HG02798 (cell line): ENCODE measurements around the gene GSTM3.
"Not testable (repeated sequence)": the region's sequence is repeated elsewhere in the genome, so short reads cannot be mapped to it uniquely, and the experiment has no call there.

Source experiments
- ATAC-seq: cut with Tn5 transposase; IDR thresholded peaks from one replicate; pipeline ENCODE4 v1.9.1; 2021; ENCODE audit warnings: mild to moderate bottlenecking; ENCODE audit not compliant: unreplicated experiment, poor library complexity

The GSTM3 gene

DNA sequence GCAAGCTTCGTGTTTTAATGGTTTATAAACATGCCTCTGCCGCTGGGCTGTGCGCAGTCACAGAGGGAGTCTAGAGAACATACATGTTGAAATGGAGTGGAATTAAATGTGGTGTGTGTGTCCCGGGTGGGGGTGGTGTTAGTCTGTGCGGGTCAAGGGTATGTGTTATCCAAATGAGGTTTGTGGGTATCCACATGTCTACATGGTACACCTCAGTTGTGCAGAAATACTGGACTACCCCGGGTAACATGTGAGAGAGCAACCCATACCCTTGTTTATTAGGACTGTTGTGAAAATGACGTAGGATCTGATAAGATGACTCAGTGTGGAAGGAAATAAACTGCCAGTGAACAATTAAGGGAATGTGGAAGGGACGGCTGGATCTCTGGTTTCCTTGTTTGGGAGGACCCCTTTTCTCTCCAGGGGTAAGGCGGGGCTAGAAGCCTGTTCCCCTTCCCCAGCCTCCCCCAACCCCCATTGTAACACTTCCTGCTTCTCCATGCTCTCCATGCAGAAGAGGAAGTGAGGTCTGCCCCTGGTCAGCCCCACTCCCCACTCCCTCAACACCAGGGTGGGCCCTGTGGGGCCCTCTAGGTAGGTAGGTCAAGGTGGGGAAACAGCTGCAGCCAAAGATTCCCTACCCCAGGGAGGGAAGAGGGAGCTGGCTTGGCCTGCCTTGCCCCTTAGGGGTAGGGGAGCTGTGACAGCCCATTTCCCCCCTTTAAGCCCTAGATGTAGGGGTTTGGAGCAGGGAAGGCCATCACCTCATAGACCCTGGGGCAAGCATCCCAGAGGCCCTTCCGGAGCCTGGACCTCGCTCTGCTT is 22.2 kb upstream of the GSTM3 start:
- no peak for ATAC-seq

DNA sequence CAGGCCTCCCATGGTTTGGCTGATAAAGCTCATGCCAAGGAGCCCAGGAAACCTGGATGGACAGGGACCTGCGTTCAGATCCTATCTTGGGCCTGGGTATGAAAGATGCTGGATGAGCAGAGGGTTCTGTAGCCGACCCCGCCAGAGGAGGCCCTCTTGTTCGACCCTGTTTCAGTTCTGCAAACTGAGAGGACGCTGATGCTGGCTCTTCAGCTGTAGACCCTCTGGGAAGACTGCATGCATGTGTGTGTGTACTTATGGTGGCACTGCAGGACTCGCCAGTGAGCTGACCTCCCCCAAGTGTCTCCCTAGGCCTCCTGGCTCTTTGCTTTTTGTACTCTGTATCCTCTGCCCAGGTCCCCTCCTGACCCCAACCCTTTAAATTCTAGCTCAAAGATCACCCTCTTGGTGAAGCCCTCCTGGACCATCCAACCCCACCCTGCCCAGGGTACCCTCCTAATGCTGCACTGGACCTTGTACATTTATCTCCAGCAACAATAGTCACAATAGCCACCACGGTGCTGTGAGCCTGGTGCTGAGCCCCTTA is 21.3 kb upstream of the GSTM3 start:
- ATAC-seq = no peak

GRCh38 chr1:109761227-109762038 is 20.6 kb upstream of the GSTM3 start:
- ATAC-seq = no peak

GRCh38 chr1:109760581-109761226 is 19.9 kb upstream of the GSTM3 start:
- ATAC-seq = no peak

DNA sequence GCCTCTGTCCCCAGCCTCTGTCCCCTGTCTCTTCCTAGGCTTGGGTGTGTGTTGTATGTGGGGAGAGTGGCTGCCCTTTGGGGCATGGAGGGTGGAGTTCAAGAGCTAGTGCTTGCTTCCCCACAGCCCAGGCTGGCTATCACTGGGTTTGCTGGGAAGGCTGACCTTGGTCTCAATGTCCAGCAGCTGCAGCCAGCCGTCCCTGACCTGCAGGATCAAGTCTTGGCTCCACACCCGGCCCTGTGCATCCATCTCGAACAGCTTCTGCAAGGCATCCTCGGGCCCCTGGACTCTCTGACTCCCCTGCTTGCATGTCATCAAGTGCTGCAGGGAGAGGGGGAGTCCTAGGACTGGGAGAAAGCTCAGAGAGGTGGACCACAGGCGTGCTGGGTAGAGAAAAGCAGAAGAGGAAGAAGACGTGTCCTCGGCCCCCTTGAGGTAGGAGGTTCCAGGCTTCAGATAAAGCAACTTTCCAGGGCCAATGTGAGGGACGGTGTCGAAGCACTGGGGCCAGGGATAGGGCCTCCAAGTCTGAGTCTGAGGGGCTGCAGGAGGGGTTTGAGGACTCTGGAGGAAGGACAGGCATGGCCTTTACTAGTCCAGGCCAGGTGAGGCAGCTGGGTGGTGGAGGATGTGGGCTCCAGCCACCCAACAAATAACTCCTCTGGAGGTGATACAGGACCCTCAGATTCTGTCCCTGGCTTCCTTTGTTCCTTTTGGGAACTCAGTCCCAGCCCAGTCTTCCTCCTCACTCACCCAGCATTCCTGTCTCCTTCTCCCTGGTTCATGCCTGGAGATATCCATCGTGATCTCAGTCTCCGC is 18.9 kb upstream of the GSTM3 start:
- ATAC-seq = no peak

- ATAC-seq = no peak
Observed at GRCh38 chr1:109757936-109758786, 17.3 kb upstream of the GSTM3 start.

GRCh38 chr1:109756848-109757521 is 16.1 kb upstream of the GSTM3 start:
- no peak for ATAC-seq

- ATAC-seq = not testable (repeated sequence)
Observed at GRCh38 chr1:109756325-109756724, 15.5 kb upstream of the GSTM3 start.

DNA sequence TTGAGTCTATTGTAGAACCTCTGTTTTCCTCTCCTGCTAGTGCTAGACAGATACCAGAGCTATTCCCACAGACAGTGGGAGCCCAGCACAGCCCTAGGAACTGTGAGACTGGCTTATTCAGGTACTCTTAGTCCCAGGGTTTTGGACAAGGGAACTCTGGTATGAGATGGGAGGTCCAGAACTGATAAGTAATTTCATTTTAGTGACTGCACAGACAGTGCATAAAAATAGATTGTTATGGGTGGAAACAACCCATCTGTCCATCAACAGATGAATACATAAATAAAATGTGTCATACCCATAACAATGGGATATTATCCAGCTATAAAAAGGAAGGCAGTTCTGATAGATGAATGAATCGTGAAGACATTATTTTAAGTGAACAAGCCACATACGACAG is 13.9 kb upstream of the GSTM3 start:
- ATAC-seq = no peak

DNA sequence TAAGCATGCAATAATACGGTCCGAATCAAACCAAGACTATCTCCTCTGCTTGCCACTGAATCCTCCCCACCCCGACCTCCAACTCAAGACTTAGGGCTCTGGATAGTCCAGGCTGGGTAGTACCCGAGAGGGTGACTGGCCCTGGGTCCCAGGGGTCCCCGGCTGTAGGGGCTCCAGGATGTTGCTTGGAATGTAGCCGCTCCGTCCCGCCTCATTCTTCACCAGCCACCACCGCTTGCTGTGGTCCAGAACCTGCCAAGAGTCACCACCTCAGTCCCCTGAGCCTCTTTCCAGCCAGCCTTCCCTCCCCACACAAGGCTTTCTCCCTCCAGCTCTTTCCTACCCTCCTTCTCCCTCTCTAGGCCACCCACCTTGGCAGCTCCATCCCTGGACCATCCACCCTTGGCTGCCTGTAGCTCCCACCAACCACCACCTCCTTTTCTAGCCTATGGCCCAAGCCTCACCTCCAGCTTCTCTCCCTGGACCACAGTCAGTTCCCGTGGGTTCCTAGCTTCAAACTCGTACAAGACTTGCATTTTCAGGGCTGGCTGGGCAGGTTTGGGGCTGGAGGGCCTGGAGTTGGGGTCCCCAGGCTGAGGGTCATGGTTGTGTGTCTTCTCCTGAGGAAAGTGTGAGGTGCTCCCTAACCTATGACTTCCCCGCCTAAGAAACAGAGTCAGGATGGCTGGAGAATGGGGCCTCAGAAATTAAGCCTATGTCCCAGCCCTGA is 10.9 kb upstream of the GSTM3 start:
- ATAC-seq = no peak

DNA sequence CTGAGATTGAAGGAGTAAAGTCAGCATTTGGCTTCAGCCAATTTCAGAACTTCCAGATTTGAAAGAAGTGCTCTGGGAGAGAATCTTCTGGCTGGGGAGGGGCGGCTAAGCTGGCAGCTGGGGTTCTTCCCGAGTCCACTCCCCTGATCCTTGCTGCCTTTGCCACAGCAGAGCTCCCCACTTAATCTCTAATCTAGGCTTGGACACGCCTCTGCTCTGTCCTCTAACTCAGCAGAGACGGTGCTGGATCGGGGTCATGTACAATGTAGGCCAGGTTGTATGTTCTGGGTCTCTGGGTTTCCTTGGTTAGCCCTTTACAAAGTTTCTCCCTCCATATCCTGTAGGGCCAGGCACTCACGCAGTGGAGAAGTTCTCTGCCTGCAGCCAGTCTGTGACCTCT is 10.1 kb upstream of the GSTM3 start:
- ATAC-seq = no peak

DNA sequence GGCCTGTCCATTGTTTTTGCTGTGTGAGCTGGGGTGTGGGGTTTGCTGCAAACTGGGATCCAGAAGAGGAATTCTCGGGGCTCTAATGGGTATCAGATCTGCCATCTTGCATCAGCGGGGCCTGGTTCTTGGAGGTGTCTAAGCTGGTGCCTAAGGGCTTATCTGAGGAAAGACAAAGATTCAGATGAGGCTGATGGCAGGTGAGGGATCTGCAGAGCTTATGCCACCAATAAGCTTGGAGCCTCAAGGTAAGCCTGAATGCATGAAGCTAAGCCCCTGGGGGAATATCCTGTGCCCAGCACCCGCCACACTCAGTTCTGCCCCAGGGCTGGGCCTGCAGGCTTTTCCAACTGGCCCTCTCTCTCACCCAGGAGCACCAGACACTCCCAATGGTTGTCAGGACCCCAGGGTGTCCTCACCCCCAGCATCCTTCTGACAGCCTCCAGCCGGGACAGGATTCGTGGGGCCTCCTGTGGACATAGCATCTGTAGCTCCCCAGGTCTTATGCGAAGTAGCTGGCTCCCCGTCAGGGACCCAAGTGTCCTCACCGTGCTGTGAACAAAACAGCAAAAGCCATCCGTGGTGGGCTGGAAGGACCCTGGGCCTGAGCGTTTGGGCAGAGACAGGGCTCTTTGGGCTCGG is 9.5 kb upstream of the GSTM3 start:
- no peak for ATAC-seq

DNA sequence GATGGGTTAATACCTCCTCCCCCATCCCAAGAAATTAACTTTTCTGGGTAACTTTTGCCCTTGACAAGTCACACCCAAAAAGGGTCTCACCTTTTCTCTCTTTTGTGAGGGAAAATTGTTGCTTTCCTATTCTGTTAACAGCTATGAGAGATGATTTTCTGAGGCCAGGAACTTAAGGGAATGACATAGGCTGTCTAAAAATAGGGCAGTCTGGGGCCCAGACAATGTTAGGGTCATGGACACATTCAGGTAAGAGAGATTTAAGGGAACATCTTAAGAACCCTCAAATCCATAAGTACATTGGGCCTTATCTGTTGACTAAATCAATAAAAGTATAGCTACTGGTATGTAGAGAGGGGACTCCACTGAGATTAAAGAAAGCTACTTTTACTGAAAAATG is 8.4 kb upstream of the GSTM3 start:
- ATAC-seq = no peak

GRCh38 chr1:109748311-109748710 is 7.5 kb upstream of the GSTM3 start:
- ATAC-seq = not testable (repeated sequence)

DNA sequence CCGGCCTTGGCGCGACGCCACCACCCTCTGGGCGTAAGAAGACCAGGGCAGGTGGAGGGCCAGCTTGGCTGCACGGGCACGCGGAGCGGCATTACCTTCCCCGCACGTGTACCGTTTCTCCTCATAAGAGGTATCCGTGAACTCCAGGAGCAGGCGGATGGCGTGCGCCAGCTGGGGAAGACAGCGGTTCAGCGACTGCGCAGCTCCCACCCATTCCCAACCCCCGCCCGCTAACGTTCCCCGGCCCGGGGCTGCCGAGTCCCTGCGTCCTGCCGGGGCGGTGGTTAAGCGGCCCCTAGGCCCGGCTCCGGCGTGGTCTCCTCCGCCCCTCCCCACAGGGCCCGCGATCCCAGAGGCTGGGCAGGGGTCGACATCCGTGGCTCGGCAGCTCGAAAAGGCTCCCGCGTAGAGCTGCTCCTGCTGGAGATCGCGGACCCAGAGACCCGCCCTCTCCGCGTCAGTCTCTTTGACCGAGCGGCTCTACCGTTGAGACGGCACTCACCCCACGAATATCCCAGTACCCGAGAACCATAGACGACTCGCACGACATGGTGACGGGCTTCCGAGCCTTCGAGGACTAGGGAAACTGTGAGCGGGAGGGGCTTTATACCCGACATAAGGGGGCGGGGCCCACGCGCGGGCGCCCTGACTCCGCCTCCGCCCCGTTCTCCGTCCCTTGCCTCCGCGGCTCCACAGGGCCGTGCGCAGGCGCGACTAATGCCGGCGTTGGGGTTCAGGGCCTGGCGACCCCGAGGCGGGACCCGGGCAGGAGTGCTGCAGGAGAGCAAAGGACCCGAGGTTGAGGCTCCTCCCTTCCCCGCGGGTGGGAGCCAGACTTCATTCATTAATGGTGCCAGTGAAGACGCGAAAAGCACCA is 862 bp downstream of the GSTM3 start:
- peak; percentile 95 for ATAC-seq

- ATAC-seq = no peak
Observed at GRCh38 chr1:109733236-109733870, 7.5 kb downstream of the GSTM3 start.
